ENCODE results near the gene LCN15.
"Not testable (repeated sequence)": the region's sequence is repeated elsewhere in the genome, so short reads cannot be mapped to it uniquely, and the experiment has no call there.

Gene LCN15

DNA sequence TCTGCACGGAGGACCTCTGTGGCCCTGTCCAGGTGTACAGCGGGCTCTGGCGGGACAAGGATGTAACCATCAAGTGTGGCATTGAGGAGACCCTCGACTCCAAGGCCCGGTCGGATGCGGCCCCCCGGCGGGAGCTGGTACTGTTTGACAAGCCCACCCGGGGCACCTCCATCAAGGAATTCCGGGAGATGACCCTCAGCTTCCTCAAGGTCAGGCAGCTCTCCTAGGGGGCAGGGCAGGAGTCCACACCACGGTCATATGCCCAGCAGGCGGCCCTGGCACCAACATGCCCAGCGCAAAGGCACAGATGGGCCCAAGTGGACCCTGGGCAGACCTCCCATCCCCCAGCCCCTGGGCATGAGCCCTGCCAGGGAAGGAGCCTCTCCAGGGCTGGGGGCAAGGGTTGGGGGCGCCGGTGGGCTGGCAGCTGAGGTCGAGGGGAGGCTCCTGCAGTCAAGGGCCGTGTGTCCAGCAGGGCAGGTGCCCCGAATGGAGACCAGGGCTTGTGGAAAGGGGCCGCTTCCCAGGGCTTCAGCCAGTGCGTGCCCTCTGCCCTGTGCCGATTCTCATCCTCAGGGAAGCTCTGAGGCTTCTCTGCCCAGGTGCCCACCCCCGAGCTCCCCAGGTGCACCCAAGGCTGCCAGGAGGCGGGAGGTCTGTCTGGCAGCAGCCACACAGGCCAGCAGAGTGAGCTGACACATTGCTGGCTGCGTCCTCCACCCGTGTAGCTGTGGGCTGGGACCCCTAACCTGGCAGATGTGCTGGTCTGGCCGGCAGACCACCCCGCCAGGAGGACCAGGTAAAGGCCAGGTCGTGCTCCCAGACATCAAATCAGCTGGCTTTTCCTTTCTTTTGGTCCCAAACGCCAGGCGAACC, 42.0 kb downstream of the LCN15 start:
- DNase-seq (ENCODE audit: low read depth) = no peak

DNA sequence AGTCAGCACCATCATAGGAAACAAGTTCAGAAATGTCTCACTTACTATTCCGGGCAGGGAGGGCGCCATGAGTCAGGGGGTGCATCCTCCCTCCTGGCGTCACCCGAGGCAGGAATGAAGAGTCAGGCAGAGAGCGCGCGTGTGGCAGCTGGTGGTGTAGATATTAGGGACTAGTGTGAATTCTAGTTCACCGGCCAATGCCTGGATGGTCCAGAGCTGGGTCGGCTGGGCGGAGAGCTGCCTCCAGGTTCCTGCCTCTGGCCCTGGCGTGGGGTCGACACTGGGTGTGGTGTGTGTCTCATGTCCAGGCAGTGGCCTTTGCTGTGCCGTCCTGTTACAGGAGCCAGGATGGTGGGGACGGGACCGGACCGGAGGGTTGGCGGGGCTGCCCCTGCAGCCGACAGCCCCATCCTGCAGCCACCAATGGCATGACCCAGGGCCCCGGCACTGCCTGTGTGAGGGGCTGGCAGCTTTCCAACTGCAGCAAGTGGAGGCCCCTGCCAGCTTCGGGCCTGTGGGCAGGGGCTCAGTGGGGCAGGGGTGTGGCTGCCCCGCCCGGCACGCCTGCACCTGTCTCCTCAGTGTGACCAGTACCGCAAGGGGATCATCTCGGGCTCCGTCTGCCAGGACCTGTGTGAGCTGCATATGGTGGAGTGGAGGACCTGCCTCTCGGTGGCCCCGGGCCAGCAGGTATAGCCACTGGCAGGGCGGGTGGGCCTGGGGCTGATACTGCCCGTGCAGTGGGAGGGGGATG, 42.8 kb downstream of the LCN15 start:
- DNase-seq (ENCODE audit: low read depth) = no peak

DNA sequence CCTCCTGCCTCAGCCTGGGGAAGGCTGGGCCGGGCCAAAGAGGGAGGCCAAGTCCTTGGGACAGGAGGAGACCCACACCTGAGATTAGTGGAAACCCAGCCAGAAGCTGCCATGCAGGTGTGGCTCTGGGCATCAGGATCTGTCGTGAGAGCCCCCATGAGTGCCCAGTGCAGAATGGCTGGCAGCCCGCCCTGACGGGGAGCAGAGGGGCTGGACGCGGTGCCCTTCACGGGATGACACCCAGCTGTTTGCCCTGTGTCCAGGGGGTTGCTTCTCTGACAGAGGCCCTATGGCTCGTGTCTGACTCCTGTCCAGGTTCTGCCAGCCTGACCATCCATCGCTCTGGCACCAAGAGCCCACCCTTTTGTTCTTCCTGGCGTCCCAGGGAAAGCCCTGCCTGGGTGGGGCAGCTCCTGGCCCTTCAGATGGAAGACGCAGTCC, 43.4 kb downstream of the LCN15 start:
- no peak for DNase-seq (ENCODE audit: low read depth)

DNA sequence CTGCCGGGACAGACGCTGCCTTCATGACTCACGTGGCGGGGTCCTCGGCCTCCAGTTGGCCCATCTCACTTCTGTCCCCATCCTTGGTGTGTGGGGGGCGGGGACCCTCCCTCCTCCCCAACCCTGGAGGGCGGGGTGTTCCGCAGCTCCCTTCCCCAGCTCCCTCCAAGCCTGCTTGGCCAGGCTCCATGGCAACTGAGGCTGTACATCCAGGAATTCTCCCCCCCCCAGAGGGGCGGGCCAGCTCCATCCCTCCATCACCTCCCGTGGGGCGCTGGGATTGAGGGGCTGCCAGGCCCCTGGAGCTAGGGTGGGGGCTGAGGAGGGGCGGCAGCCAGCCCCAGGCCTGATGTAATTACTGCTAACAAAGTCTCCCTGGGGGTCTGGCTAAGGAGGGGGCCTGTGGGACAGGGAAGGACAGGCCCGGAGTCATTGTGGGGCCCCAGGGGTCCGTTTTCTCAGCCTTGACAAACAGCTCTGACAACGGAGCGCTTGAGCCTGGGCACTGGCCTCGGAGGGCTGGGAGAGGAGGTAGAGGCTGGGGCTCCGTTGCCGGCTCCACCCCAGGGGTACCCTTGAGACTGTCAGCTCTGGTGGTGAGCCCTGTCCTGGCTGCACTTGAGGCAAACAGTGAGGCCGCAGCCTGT, 43.9 kb downstream of the LCN15 start:
- DNase-seq (ENCODE audit: low read depth) = no peak

GRCh38 chr9:136719195-136719880, 45.0 kb downstream of the LCN15 start:
- no peak for DNase-seq (ENCODE audit: low read depth)

DNA sequence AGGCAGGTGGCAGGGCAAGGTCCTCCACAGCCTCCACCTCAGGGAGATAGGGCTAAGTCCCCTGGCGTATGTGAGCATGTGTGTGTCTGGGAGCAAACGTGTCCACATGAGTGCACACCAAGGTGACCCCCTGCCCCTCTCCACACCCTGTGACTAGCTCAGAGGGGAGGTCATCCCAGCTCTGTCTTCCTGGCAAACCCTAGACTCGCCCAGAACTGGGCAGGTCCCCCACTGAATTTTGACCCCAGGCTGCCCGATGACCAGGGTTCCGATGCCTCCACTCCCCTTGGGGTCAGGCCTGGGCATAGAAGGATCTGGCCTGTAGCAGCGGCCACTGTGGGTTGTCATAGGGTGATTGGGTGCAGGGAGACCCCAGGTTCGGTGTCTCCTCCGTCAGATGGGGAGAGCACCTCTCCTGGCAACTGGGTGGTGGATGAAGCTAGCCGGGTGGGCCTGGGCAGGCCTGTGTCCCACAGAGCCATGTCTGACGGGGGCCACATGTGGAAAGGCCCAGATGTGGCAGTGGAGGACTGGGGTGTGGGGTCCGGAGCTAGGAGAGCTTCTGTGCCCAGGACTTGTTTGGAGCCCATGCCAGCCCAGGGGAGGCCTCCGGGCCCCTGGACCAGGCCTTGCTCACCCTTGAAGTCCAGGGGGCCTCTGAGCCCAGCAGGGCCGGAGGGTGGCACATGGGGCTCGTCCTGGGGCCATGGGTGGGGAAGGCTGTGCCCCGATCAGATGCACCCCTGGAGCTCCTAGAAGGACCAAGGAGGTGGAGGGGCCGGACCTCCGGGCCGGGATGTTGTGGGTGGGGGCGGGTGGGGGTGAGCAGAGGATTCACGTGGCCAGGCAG, 45.7 kb downstream of the LCN15 start:
- DNase-seq (ENCODE audit: low read depth) = no peak

- no peak for DNase-seq (ENCODE audit: low read depth)
Observed at GRCh38 chr9:136717399-136717798, 46.9 kb downstream of the LCN15 start.

GRCh38 chr9:136714893-136715274, 49.4 kb downstream of the LCN15 start:
- no peak for DNase-seq (ENCODE audit: low read depth)

DNA sequence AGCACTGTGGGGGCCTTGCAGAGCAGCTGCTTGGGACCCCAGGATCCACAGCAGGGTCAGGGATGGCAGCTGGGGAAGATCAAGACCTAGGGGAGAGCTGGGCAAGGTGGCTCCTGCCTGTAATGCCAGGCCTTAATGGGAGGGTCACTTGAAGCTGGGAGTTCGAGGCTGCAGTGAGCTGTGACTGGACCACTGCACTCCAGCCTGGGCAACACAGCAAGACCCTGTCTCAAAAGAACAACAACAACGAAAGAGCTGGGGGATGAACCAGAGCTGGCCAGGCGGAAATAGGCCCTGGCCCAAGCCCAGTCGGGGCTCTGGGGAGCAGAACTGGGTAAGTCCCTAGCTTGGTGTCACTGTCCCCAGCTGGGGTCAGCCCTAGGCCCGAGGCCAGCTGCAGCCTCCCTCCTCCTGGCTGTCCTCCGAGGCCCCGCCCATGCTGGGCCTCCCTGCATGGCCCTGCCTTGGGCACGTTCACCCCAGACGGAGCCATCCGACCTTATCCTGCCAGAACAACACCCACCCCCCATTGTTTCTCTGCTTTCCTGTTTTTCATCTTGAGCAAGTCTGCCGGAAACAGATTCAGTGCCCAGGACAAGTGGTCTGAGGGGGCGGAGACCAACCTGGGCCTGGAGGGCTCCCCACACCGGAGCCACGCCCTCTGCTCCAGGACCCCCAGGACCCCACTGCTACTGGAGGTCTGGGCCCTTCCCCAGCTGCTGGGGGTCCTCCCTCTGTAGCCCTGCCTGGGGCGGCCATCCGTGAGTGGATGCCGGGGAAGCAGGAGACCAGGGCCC, 50.0 kb downstream of the LCN15 start:
- no peak for DNase-seq (ENCODE audit: low read depth)

DNA sequence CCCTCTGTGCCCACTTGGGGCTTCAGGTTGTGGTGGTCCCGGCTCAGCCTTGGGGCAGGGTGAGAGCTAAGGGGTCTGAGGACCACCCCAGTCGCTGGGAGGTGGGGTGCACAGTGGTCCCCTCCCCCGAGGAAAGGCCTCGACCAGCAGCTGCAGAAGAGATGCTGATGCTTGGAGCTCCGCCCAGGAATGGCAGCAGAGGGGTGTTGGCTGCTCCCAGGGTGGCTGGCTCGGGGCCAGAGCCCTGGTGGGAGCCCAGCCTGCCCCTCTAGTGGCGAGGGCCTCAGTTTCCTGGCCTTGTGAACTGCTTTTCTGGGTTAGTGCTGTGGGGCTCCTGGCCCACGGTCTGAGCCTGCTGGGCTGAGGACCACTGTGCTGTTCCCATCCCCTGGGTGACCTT, 50.8 kb downstream of the LCN15 start:
- DNase-seq (ENCODE audit: low read depth) = no peak

- DNase-seq (ENCODE audit: low read depth) = no peak
Observed at GRCh38 chr9:136712690-136713544, 51.4 kb downstream of the LCN15 start.

GRCh38 chr9:136711751-136712689, 52.3 kb downstream of the LCN15 start, which contains the start of gene DIPK1B:
DIPK1B (plus strand) TSS chr9:136712572; CDS start chr9:136712666, 94 bp downstream.
- no peak for DNase-seq (ENCODE audit: low read depth)

GRCh38 chr9:136711219-136711648, 53.1 kb downstream of the LCN15 start:
- DNase-seq (ENCODE audit: low read depth) = not testable (repeated sequence)

- DNase-seq (ENCODE audit: low read depth) = no peak
Observed at GRCh38 chr9:136710543-136710942, 53.8 kb downstream of the LCN15 start.
